ENCODE data around the gene SYNE2. TPM values are rescaled to one million over a fixed set of nuclear protein-coding genes. Genes with fewer than 3 reads are reported as not detected.
A peak's percentile ranks its signal among the peaks of the same experiment; 100 is the strongest.

Gene SYNE2
- total RNA-seq, 1 donor from 2014 or later = 44.2 TPM

DNA sequence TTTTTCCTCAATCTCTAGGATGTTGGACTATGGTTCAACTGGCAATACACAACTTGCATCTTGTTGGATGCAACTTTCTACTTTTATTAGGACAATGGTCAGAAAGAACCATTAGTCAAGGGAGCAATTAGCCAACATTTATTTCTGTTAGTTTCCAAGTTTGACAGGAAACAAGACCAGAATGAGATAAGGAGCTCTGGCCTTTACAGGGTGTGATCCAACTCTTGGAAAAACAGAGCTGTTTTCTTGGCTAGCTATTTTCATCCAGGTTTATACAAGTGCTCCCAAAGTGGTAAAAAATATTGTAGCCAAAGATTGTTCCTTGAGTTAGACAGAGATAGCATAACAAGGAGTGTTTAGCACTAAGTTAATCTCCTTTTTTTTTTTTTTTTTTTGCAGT, 3.9 kb upstream of the SYNE2 start:
- DNase-seq (ENCODE audit: low read depth) = no peak
- TF ChIP-seq, protein P1, sequence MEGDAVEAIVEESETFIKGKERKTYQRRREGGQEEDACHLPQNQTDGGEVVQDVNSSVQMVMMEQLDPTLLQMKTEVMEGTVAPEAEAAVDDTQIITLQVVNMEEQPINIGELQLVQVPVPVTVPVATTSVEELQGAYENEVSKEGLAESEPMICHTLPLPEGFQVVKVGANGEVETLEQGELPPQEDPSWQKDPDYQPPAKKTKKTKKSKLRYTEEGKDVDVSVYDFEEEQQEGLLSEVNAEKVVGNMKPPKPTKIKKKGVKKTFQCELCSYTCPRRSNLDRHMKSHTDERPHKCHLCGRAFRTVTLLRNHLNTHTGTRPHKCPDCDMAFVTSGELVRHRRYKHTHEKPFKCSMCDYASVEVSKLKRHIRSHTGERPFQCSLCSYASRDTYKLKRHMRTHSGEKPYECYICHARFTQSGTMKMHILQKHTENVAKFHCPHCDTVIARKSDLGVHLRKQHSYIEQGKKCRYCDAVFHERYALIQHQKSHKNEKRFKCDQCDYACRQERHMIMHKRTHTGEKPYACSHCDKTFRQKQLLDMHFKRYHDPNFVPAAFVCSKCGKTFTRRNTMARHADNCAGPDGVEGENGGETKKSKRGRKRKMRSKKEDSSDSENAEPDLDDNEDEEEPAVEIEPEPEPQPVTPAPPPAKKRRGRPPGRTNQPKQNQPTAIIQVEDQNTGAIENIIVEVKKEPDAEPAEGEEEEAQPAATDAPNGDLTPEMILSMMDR (conservative IDR thresholded peaks at IDR 0.05; ENCODE audit: low read depth, low read length) = no peak
- no peak overlapping the region for H3K4me3 ChIP-seq (ENCODE audit: low read depth, low read length)

DNA sequence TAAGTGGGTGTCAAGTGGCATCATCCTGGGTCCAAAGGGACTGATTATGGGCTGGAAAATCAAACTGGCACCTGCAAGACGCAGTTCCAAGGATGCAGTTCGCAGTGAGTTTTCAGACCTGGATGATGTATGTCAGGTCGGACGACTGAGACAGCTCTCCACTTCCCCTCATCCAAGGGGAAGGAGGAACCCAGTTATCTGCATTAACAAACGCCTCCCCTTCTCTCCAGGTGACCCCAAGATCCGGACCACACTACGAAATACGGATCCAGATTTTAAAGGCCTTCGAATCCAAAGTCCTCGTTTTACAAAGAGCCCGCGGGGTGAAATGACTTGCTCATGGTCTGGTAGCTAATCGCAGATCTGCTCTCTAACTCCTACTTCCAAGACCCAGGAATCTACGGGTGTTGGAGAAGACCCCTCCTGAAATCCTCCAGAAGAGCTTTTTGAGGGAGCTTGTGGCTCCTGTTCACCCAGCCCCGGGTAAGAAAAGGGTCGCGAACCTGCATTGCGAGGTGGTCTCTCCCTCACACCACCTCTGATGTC, 460 bp upstream of the SYNE2 start:
- no peak for DNase-seq (ENCODE audit: low read depth)
- H3K4me3 ChIP-seq (ENCODE audit: low read depth, low read length) = peak overlapping the region; percentile 76
- TF ChIP-seq, protein P1 (conservative IDR thresholded peaks at IDR 0.05; ENCODE audit: low read depth, low read length) = no peak

DNA sequence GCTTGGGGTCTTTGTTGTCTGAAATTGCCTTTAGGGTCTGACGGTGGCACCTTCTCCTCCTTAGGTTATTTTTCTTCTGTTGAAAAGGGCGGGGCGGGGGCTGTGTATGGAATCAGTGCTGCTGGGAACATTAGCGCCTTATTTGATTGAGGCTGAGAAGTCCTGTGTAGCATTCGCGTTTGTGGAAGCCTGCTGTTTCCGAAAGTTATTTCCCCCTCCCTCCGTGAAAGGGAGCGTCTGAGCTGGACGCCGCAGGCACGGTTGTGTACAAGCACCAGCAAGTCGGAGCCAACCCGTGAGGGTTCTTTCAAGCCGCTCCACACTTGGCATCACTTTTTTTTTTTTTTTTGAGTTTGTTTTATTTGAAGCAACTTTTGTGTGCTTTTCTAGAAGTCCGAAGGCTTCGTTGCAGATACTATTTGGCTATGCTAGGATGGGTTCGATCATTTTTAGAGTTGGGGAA, 1.1 kb downstream of the SYNE2 start:
- DNase-seq (ENCODE audit: low read depth) = no peak
- peak overlapping the region; percentile 76 for H3K4me3 ChIP-seq (ENCODE audit: low read depth, low read length)
- TF ChIP-seq, protein P1 (conservative IDR thresholded peaks at IDR 0.05; ENCODE audit: low read depth, low read length) = no peak

DNA sequence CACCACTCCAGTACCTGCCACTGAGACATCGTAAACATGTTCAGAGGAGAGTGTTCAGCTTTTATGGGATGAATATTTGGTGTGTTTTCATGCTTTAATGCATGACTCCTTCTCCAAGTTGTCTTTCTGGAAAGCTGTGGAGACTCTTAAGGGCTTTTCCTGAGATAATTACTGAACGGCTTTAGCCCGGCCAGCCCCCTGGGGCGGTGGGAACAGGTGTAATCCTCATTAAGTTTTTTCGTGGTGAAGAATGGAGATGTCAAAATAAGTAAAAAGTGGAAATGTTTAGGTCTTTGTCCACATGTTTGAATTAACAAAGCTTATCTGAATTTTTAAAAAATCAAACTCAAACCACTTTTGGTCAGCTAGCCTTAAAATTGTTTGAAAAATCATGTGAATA, 1.5 kb downstream of the SYNE2 start:
- peak overlapping the region; percentile 76 for H3K4me3 ChIP-seq (ENCODE audit: low read depth, low read length)
- no peak for DNase-seq (ENCODE audit: low read depth)
- TF ChIP-seq, protein P1 (conservative IDR thresholded peaks at IDR 0.05; ENCODE audit: low read depth, low read length) = no peak

DNA sequence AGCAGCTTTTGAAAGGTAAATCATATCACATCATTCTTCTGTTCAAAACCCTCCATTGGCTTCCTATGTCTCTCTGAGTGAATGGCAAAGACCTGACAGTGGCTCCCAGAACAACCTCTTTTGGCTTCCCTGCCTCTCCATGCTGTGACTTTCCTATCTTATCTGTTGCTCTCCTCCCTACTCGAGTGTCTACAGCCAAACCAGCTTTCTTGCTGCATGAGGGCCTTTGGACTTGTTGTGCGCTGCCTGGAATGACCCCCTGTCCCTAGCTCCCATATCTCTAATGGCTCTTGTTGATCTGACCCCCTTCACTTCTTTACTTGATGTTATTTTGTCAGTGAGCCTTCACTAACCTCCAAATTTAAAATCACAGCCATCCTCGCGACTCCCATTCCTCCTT, 2.5 kb downstream of the SYNE2 start:
- TF ChIP-seq, protein P1 (conservative IDR thresholded peaks at IDR 0.05; ENCODE audit: low read depth, low read length) = no peak
- peak overlapping the region; percentile 76 for H3K4me3 ChIP-seq (ENCODE audit: low read depth, low read length)
- DNase-seq (ENCODE audit: low read depth) = no peak

DNA sequence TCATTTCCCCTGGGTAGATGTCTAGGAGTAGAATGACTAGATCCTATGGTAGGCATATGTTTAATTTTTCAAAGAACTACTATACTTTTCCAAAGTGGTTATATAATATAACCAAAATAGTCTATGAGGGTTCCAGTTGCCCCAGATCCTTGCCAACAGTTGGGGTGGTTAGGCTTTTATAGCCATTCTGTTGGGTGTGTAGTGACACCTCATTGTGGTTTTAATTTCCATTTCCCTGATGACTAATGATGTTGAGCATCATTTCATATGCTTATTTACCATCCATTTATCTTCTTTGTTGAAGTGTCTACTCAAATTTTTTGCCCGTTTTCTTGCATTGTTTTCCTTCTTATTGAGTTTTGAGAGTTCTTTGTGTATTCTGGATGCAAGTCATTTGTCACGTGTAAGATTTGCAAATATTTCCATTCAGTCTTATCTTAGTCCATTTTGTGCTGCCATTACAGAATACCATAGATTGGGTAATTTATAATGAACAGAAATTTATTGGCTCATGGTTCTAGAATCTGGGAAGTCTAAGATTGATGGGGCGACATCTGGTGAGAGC, 4.7 kb downstream of the SYNE2 start:
- TF ChIP-seq, protein P1 (conservative IDR thresholded peaks at IDR 0.05; ENCODE audit: low read depth, low read length) = no peak
- DNase-seq (ENCODE audit: low read depth) = no peak
- H3K4me3 ChIP-seq (ENCODE audit: low read depth, low read length) = no peak overlapping the region

DNA sequence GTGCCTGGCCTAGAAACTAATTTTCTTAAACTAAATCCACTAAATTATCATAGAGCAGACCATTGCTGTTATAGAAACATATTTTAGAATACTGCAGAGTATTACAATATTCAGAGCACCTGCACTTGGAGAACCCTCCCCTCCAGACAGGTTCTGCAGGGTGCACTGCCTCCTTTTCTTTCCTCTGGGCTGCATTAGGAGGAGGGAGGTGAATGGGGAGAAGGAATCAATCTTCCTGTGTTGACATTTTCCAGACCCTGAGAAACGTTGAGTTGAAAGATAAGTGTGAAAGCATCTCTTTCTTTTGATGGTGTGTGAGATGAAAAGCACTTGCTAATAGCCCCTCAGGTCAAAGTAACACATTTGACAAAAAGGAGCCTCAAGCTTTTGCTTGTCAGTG, 7.3 kb downstream of the SYNE2 start:
- no peak overlapping the region for H3K4me3 ChIP-seq (ENCODE audit: low read depth, low read length)
- TF ChIP-seq, protein P1 (conservative IDR thresholded peaks at IDR 0.05; ENCODE audit: low read depth, low read length) = no peak
- DNase-seq (ENCODE audit: low read depth) = no peak
